K562 (cell line): ENCODE data around the gene FUT2. TPM values are rescaled to one million over a fixed set of nuclear protein-coding genes. Genes with fewer than 3 reads are reported as not detected.
A peak's percentile ranks its signal among the peaks of the same experiment; 100 is the strongest.

ENCODE experiments used
- ARID3A ChIP-seq: IDR thresholded peaks from 2 replicates; pipeline ENCODE4 v1.6.1; 2012; ENCODE audit warnings: low read depth, low read length, improper control_type of control experiment, borderline replicate concordance
- CTBP1 ChIP-seq: fragments of 450-650 bp; IDR thresholded peaks from 2 replicates; pipeline ENCODE4 v1.6.1; 2016; ENCODE audit warnings: borderline replicate concordance
- EP400 ChIP-seq: fragments of 450-650 bp; IDR thresholded peaks from 2 replicates; pipeline ENCODE4 v1.6.1; 2017; ENCODE audit warnings: antibody characterized with exemption, mild to moderate bottlenecking, moderate library complexity
- HDAC1 ChIP-seq, 2 experiments: fragments of 450-650 bp; IDR thresholded peaks; 2 replicates each; pipeline ENCODE4 v1.6.1; 2016 to 2017; ENCODE audit warnings: inconsistent platforms in 1 of 2, mild to moderate bottlenecking in 1 of 2, moderate library complexity in 1 of 2
- L3MBTL2 ChIP-seq: fragments of 450-650 bp; IDR thresholded peaks from 2 replicates; pipeline ENCODE4 v1.6.1; 2016; ENCODE audit warnings: mild to moderate bottlenecking, moderate library complexity
- MAZ ChIP-seq, 2 experiments: fragments of 450-650 bp in 1 of 2; sonication (generic) in 1 of 2; formaldehyde crosslinking; IDR thresholded peaks in 1 of 2; conservative IDR thresholded peaks in 1 of 2; 2 replicates each; pipeline versions ENCODE4 v1.4.0 to v1.5.0; 2020; ENCODE audit warnings: mild to moderate bottlenecking in 1 of 2, missing genetic modification reagents in 1 of 2
- NFATC3 ChIP-seq: fragments of 450-650 bp; IDR thresholded peaks from 2 replicates; pipeline ENCODE4 v1.6.1; 2017; ENCODE audit warnings: mild to moderate bottlenecking
- NFYB ChIP-seq: IDR thresholded peaks from 2 replicates; pipeline ENCODE4 v1.6.1; 2011; ENCODE audit warnings: mild to moderate bottlenecking, moderate library complexity; ENCODE audit not compliant: insufficient read length; ENCODE audit errors: extremely low read depth
- SP1 ChIP-seq: sonication (generic); formaldehyde crosslinking; IDR thresholded peaks from 2 replicates; pipeline ENCODE4 v1.8.1; 2022; ENCODE audit warnings: mild to moderate bottlenecking, missing genetic modification reagents
- SRSF7 ChIP-seq: fragments of 200-400 bp; formaldehyde crosslinking; optimal IDR thresholded peaks from 2 replicates; pipeline ENCODE3; 2017; ENCODE audit warnings: mild to moderate bottlenecking, low read depth, low read length
- TCF3 ChIP-seq: sonication (generic); formaldehyde crosslinking; IDR thresholded peaks from 2 replicates; pipeline ENCODE4 v1.4.0; 2020; ENCODE audit warnings: mild to moderate bottlenecking, missing genetic modification reagents
- USF1 ChIP-seq: sonication (generic); formaldehyde crosslinking; IDR thresholded peaks from 2 replicates; pipeline ENCODE4 v1.9.0; 2022; ENCODE audit warnings: mild to moderate bottlenecking, missing genetic modification reagents
- XRCC5 ChIP-seq: fragments of 200-400 bp; formaldehyde crosslinking; IDR thresholded peaks from 2 replicates; pipeline ENCODE4 v1.6.1; 2017; ENCODE audit warnings: low read depth, mild to moderate bottlenecking, low read length
- YY1 ChIP-seq, 3 experiments: IDR thresholded peaks; 2 replicates each; pipeline ENCODE4 v1.6.1; 2011; ENCODE audit warnings: low read length in 2 of 3, mild to moderate bottlenecking in 2 of 3, moderate library complexity in 2 of 3, borderline replicate concordance in 1 of 3, control low read depth in 1 of 3, low read depth in 1 of 3; ENCODE audit not compliant: insufficient read depth in 3 of 3, insufficient replicate concordance in 2 of 3, control insufficient read depth in 1 of 3, insufficient read length in 1 of 3; ENCODE audit errors: extremely low read depth in 1 of 3
- ZBED1 ChIP-seq: IDR thresholded peaks from 2 replicates; pipeline ENCODE4 v1.6.1; 2014
- ZBTB11 ChIP-seq, 3 experiments: fragments of 200-800 bp in 1 of 3; fragments of 250-450 bp in 1 of 3; fragments of 450-650 bp in 1 of 3; sonication (Bioruptor Pico) in 1 of 3; sonication (Bioruptor generic) in 1 of 3; formaldehyde crosslinking in 1 of 3; IDR thresholded peaks; 2 replicates each; pipeline versions ENCODE4 v1.6.1 to v1.8.0; 2016 to 2022; ENCODE audit warnings: mild to moderate bottlenecking in 2 of 3, missing genetic modification characterization in 2 of 3, missing compliant biosample characterization in 1 of 3, moderate library complexity in 1 of 3
- ZNF696 ChIP-seq: fragments of 250-450 bp; sonication (Bioruptor Pico); conservative IDR thresholded peaks from 2 replicates; pipeline ENCODE4 v1.4.0; 2020; ENCODE audit warnings: mild to moderate bottlenecking, moderate library complexity
- polyA plus RNA-seq, 8 experiments: library from polyadenylated mRNA; depleted of rRNA in 4 of 8; stranded (reverse) in 5 of 8; unstranded in 3 of 8; fragments of >200 nt; fragmentation: Nextera tagmentation in 2 of 8; fragmentation: Illumina TruSeq in 1 of 8; extraction: Ambion mirVana in 2 of 8; extraction: Trizol in 1 of 8; gene quantifications; 2 replicates each; pipeline versions ENCODE4 v1.2.1 to v1.2.3, GENCODE V29; 2011 to 2014; ENCODE audit warnings: inconsistent platforms in 1 of 8, missing spikeins in 1 of 8
- total RNA-seq, 7 experiments: library from RNA; depleted of rRNA in 6 of 7; stranded (reverse); fragments of >200 nt in 6 of 7; fragmentation: Illumina TruSeq in 2 of 7; extraction: Trizol in 2 of 7; gene quantifications; 2 replicates each; pipeline versions ENCODE4 v1.2.1 to v1.2.3, GENCODE V29; 2011 to 2021; ENCODE audit warnings: low replicate concordance in 1 of 7
- TF ChIP-seq, protein P1 (sequence below): fragments of 250-450 bp; sonication (Bioruptor Pico); IDR thresholded peaks from 2 replicates; pipeline ENCODE4 v1.4.0; 2020; ENCODE audit warnings: borderline replicate concordance

The FUT2 gene
- total and polyA plus RNA-seq, 9 of the 15 experiments (the other 6 are each of a cell fraction or from before 2014, with no cell fraction given) = 0.03 to 0.04 TPM; not detected in 7

DNA sequence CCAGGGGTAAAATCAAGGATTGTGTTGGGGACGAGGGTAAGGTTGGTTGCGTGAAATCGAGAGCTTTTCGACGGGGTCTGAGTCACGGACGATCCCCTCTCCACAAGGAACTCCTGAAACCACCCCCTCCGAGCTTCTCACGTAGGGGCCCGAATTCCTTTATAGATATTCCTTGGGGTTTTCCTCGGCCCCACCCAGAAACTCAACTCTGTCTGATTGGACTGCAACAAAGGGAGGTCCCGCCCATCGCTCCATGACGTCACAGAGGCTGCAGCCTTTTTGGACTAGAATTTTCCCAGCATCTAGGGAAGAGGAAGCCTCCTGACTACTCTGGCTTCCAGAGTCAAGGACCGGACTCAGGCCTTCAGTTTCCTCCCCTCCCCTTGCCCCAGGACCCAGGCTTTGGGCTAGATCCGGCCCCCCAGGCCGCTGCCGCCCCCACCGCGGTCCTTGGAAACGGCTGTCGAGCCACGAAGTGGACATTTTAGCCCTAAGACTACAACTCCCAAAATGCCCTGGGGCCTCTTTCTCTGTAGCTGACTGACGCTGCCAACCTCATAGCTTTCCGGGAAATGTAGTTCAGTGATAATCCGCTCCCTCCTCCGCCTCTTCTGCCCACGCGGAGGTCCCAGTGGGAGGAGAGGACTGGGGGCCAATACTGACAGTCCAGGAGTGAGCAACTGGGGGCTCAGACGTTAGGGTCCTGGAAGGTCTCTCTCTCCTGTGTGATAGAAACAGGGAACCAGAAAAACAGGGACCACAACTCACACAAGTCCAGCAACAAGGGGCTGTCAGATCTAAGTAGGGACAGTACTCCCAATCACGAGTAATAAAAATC, 51.2 kb downstream of the FUT2 start, which contains the start of gene IZUMO1 (continued):
- TF ChIP-seq YY1 (IDR thresholded peaks at IDR 0.05; ENCODE audit: borderline replicate concordance in 1 of 3, control insufficient read depth in 1 of 3, extremely low read depth in 1 of 3, insufficient read depth in 3 of 3, insufficient read length in 1 of 3, insufficient replicate concordance in 2 of 3, low read depth in 1 of 3, low read length in 2 of 3) (peak in 1 of 3 experiments; percentile 66), USF1 (no peak), XRCC5 (peak; percentile 51; the same call in 1 of the 2 replicates), ZNF696 (CRISPR knock-in tag) (no peak), CTBP1 (peak; percentile 27; the same call in 1 of the 2 replicates), ZBTB11 (CRISPR knock-in tag; IDR thresholded peaks at IDR 0.05) (peak in 1 of 3 experiments; percentile 75; a peak in 2 of 6 replicates), HDAC1 (IDR thresholded peaks at IDR 0.05) (0 out of 4 replicates have a peak, but pooled peaks of 1 of the 2 experiments have one; percentile 38), SP1 (peak; percentile 85), EP400 (0 out of 2 replicates have a peak, but pooled peaks have one; percentile 42), TCF3 (no peak), NFATC3 (no peak), L3MBTL2 (peak; percentile 72), ZBED1 (no peak), SRSF7 (no peak), NFYB (peak; percentile 89), ARID3A (no peak), MAZ (CRISPR knock-in tag; conservative IDR thresholded peaks at IDR 0.05 in 1 of 2, IDR thresholded peaks at IDR 0.05 in 1 of 2) (peak in 1 of 2 experiments; percentile 39; a peak in 2 of 4 replicates)
- TF ChIP-seq, protein P1, sequence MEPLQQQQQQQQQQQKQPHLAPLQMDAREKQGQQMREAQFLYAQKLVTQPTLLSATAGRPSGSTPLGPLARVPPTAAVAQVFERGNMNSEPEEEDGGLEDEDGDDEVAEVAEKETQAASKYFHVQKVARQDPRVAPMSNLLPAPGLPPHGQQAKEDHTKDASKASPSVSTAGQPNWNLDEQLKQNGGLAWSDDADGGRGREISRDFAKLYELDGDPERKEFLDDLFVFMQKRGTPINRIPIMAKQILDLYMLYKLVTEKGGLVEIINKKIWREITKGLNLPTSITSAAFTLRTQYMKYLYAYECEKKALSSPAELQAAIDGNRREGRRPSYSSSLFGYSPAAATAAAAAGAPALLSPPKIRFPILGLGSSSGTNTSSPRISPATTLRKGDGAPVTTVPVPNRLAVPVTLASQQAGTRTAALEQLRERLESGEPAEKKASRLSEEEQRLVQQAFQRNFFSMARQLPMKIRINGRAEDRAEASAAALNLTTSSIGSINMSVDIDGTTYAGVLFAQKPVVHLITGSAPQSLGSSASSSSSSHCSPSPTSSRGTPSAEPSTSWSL (CRISPR knock-in tag) = no peak
